ENCODE measurements around the gene PI16. TPM values are rescaled to one million over a fixed set of nuclear protein-coding genes. Genes with fewer than 3 reads are reported as not detected.

PI16 gene
- total and polyA plus RNA-seq, 2 donors (not counting 3 experiments of a cell fraction or from before 2014, with no cell fraction given) = 0.14 TPM; not detected in 1

GRCh38 chr6:36964908-36965307, 10.4 kb downstream of the PI16 start:
- Histone ChIP-seq H3K4me1 (ENCODE audit: control insufficient read depth, extremely low read depth, insufficient read depth, low read length) (peaks cover 3% of the 10 kb centered on the region), H3K9me1 (replicated peaks; ENCODE audit: control insufficient read depth, extremely low read depth, insufficient read depth, low read length) (no peaks in the 10 kb centered on the region), H3K4me3 (replicated peaks in 1 of 3; ENCODE audit: insufficient read depth in 1 of 3, low read depth in 1 of 3, low read length in 3 of 3) (no peak overlapping the region), H3K9me3 (replicated peaks; ENCODE audit: control insufficient read depth, insufficient read depth, low read length) (no peaks in the 10 kb centered on the region), H3K27ac (ENCODE audit: insufficient read depth, low read depth, low read length) (no peak overlapping the region), H3K27me3 (ENCODE audit: control insufficient read depth in 2 of 2, insufficient read depth in 2 of 2, low read length in 2 of 2) (no peaks in the 10 kb centered on the region), H3K79me2 (ENCODE audit: control insufficient read depth, insufficient read depth, low read length) (no peaks in the 10 kb centered on the region), H3K9ac (replicated peaks; ENCODE audit: extremely low read depth, insufficient read depth, low read length) (no peak overlapping the region), H3K36me3 (ENCODE audit: control insufficient read depth in 2 of 2, extremely low read depth in 1 of 2, insufficient read depth in 2 of 2, low read length in 2 of 2) (peaks cover 10 to 24% of the 10 kb centered on the region in 2 experiments), H4K20me1 (replicated peaks; ENCODE audit: control insufficient read depth, extremely low read depth, insufficient read depth, low read length) (no peaks in the 10 kb centered on the region), H2AFZ (ENCODE audit: low read depth, low read length) (no peak overlapping the region), H3K4me2 (ENCODE audit: insufficient read depth, low read length) (no peak overlapping the region)
- FAIRE-seq (no peak), DNase-seq (ENCODE audit: low read depth, low spot score) (no peak)
- CTCF ChIA-PET = interaction anchor here (1.7 kb wide), 2 partner anchors 50 to 199 kb away, joined by 4 to 6 read pairs; no protein-coding TSS in a partner anchor
- dilution Hi-C loops (cut with MboI; ENCODE audit: extremely low pct_ligation_motif_present, low sequenced_read_pairs) (no loop called here), intact Hi-C loops (cut with micrococcal nuclease) (no loop called here)
- POLR2A ChIA-PET = no interaction called here
- TF ChIP-seq POLR2A (IDR thresholded peaks at IDR 0.05; ENCODE audit: low read depth, low read length) (no peak), CTCF (IDR thresholded peaks at IDR 0.05; ENCODE audit: extremely low read depth in 1 of 2, insufficient read depth in 1 of 2, low read depth in 1 of 2, low read length in 2 of 2) (no peak)
- no TSS peak for BruUV-seq (replicated peaks)

GRCh38 chr6:36967301-36967700, 12.8 kb downstream of the PI16 start:
- Histone ChIP-seq H3K27me3 (ENCODE audit: control insufficient read depth in 2 of 2, insufficient read depth in 2 of 2, low read length in 2 of 2) (no peaks in the 10 kb centered on the region), H3K4me1 (ENCODE audit: control insufficient read depth, extremely low read depth, insufficient read depth, low read length) (no peaks in the 10 kb centered on the region), H3K27ac (ENCODE audit: insufficient read depth, low read depth, low read length) (no peak overlapping the region), H3K9me3 (replicated peaks; ENCODE audit: control insufficient read depth, insufficient read depth, low read length) (no peaks in the 10 kb centered on the region), H3K9ac (replicated peaks; ENCODE audit: extremely low read depth, insufficient read depth, low read length) (no peak overlapping the region), H3K4me2 (ENCODE audit: insufficient read depth, low read length) (no peak overlapping the region), H4K20me1 (replicated peaks; ENCODE audit: control insufficient read depth, extremely low read depth, insufficient read depth, low read length) (no peaks in the 10 kb centered on the region), H3K9me1 (replicated peaks; ENCODE audit: control insufficient read depth, extremely low read depth, insufficient read depth, low read length) (no peaks in the 10 kb centered on the region), H3K79me2 (ENCODE audit: control insufficient read depth, insufficient read depth, low read length) (no peaks in the 10 kb centered on the region), H3K4me3 (replicated peaks in 1 of 3; ENCODE audit: insufficient read depth in 1 of 3, low read depth in 1 of 3, low read length in 3 of 3) (no peak overlapping the region), H2AFZ (ENCODE audit: low read depth, low read length) (no peak overlapping the region), H3K36me3 (ENCODE audit: control insufficient read depth in 2 of 2, extremely low read depth in 1 of 2, insufficient read depth in 2 of 2, low read length in 2 of 2) (peaks cover 17 to 47% of the 10 kb centered on the region in 2 experiments)
- POLR2A ChIA-PET = no interaction called here
- intact Hi-C loops (cut with micrococcal nuclease) = no loop called here
- TF ChIP-seq FOS (IDR thresholded peaks at IDR 0.05; ENCODE audit: borderline replicate concordance, insufficient read depth, low read length) = no peak
- no peak for TF ChIP-seq MYC (IDR thresholded peaks at IDR 0.05; ENCODE audit: low read depth, low read length)
- TF ChIP-seq POLR2A (IDR thresholded peaks at IDR 0.05; ENCODE audit: low read depth, low read length) = no peak
- TF ChIP-seq MAX (IDR thresholded peaks at IDR 0.05; ENCODE audit: insufficient read depth, insufficient read length) = no peak
- no peak for TF ChIP-seq GATA2 (IDR thresholded peaks at IDR 0.05; ENCODE audit: insufficient read depth, insufficient read length, low read depth, low read length)
- TF ChIP-seq POLR2AphosphoS5 (IDR thresholded peaks at IDR 0.05; ENCODE audit: insufficient read depth, low read depth, low read length) = no peak
- no peak for TF ChIP-seq JUN (IDR thresholded peaks at IDR 0.05; ENCODE audit: borderline replicate concordance, insufficient read depth, insufficient read length, low read depth)
- no peak for TF ChIP-seq CTCF (IDR thresholded peaks at IDR 0.05; ENCODE audit: extremely low read depth in 1 of 2, insufficient read depth in 1 of 2, low read depth in 1 of 2, low read length in 2 of 2)
- TF ChIP-seq EZH2 (IDR thresholded peaks at IDR 0.05; ENCODE audit: borderline replicate concordance, low read depth, low read length, severe bottlenecking) = no peak
- CTCF ChIA-PET = interaction anchor here (0.8 to 1.8 kb wide), 3 partner anchors 12 to 51 kb away, joined by 3 to 5 read pairs (median 3); no protein-coding TSS in a partner anchor
- dilution Hi-C loops (cut with MboI; ENCODE audit: extremely low pct_ligation_motif_present, low sequenced_read_pairs) = no loop called here
- FAIRE-seq = no peak
- BruUV-seq (replicated peaks) = no TSS peak
- no peak for DNase-seq (ENCODE audit: low read depth, low spot score)
